ENCODE results near the gene SECTM1. TPM values are rescaled to one million over a fixed set of nuclear protein-coding genes. Genes with fewer than 3 reads are reported as not detected.
A peak's percentile ranks its signal among the peaks of the same experiment; 100 is the strongest.

Gene SECTM1
- total and polyA plus RNA-seq, 9 of the 15 experiments (the other 6 are each of a cell fraction or from before 2014, with no cell fraction given) = 0.11 to 0.46 (median 0.18) TPM; not detected in 6

- peak; percentile 53 for TF ChIP-seq ZNF592 (IDR thresholded peaks at IDR 0.05)
- no peak for TF ChIP-seq ELF2 (CRISPR knock-in tag; IDR thresholded peaks at IDR 0.05)
Observed at GRCh38 chr17:82332669-82333278, 792 bp downstream of the SECTM1 start (continued).

- DNase-seq (ENCODE audit: extremely low read depth in 1 of 4, low spot score in 3 of 4) = no peak
- no peak overlapping the region for H3K27ac ChIP-seq (ENCODE audit: extremely low read depth, low read depth, low read length)
- H3K27me3 ChIP-seq (ENCODE audit: control insufficient read depth in 2 of 2, insufficient read depth in 2 of 2, low read length in 2 of 2) = no peaks in the 10 kb centered on the region
- intact Hi-C loops (cut with micrococcal nuclease) = no loop called here
- TF ChIP-seq GABPB1 (CRISPR knock-in tag; IDR thresholded peaks at IDR 0.05) (peak; percentile 45; the same call in 1 of the 2 replicates), MLLT1 (IDR thresholded peaks at IDR 0.05) (0 out of 4 replicates have a peak, but pooled peaks of 1 of the 2 experiments have one; percentile 14), NFYB (IDR thresholded peaks at IDR 0.05; ENCODE audit: extremely low read depth, insufficient read length) (no peak)
- H3K4me2 ChIP-seq (ENCODE audit: insufficient read depth, low read length) = no peak overlapping the region
- no peak overlapping the region for H3K4me3 ChIP-seq
- ATAC-seq = no peak
- ChIA-PET POLR2A (interaction anchor here (0.6 to 1.2 kb wide), 4 partner anchors 14 to 120 kb away, joined by 3 to 4 read pairs (median 4); no protein-coding TSS in a partner anchor), CTCF (ENCODE audit: low intra/inter-chr PET ratio) (no interaction called here)
- no peaks in the 10 kb centered on the region for H4K20me1 ChIP-seq (replicated peaks; ENCODE audit: control insufficient read depth, insufficient read depth, low read length)
- no peak overlapping the region for H2AFZ ChIP-seq (ENCODE audit: low read depth, low read length)
- FAIRE-seq = peak; percentile 11
- in situ Hi-C loops (cut with MboI) = no loop called here
- H3K79me2 ChIP-seq (ENCODE audit: control insufficient read depth, insufficient read depth, low read length) = peaks cover 11% of the 10 kb centered on the region; the same call in 2 of the 3 replicates
- H3K9me1 ChIP-seq (ENCODE audit: control insufficient read depth, insufficient read depth, low read length) = no peaks in the 10 kb centered on the region
- H3K9ac ChIP-seq (ENCODE audit: insufficient read depth in 1 of 2, low read depth in 2 of 2, low read length in 2 of 2) = 0 out of 4 replicates have a peak overlapping the region, but pooled peaks of 1 of the 2 experiments have one; percentile 20
- H3K4me1 ChIP-seq (replicated peaks in 1 of 2; ENCODE audit: control insufficient read depth in 2 of 2, insufficient read depth in 2 of 2, low read length in 2 of 2) = peaks cover 37 to 99% of the 10 kb centered on the region in 2 experiments
- 81% methylated on average over 25 of the region's 25 CpGs for WGBS (ENCODE audit: insufficient coverage, low coverage, missing lambda C conversion rate)
- no peaks in the 10 kb centered on the region for H3K9me3 ChIP-seq (replicated peaks; ENCODE audit: control insufficient read depth, insufficient read depth, low read depth, low read length)
- no peaks in the 10 kb centered on the region for H3K36me3 ChIP-seq (ENCODE audit: control insufficient read depth, insufficient read depth, low read length)
- BruUV-seq (replicated peaks) = no TSS peak
Observed at GRCh38 chr17:82331345-82331939, 2.1 kb downstream of the SECTM1 start.
